ENCODE data around the gene CCDC150. TPM values are rescaled to one million over a fixed set of nuclear protein-coding genes. Genes with fewer than 3 reads are reported as not detected.

The CCDC150 gene
- total RNA-seq, 1 experiment from 2014 or later = 13.1 TPM

DNA sequence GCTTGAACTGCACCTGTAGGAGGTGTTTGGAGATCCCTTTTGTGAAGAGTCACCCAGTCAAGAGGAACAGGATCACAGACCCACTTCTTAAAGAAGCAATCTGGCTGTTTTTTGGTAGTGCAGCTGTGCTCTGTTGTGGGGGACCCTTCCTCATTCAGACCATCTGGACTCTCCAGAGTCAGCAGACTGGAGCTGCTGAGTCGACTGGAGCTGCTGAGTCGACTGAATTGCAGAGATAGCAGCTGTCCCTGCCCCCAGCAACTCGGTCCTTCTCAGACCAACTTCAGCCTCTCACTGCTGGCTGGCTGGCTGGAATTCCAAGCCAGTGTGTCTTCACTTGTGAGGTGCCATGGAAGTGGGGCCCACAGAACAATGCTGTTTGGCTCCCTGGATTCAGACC lies 103.2 kb downstream of the CCDC150 start:
- no peaks in the 10 kb centered on the region for H3F3A ChIP-seq (ENCODE audit: low read length, unreplicated experiment)
- H3K9me2 ChIP-seq (replicated peaks; ENCODE audit: low read length) = no peaks in the 10 kb centered on the region
- no peaks in the 10 kb centered on the region for H3K9me3 ChIP-seq (ENCODE audit: low read length)
- H3K79me2 ChIP-seq (ENCODE audit: low read length) = no peaks in the 10 kb centered on the region
- BruUV-seq (replicated peaks) = no TSS peak
- no peaks in the 10 kb centered on the region for H3K4me1 ChIP-seq (ENCODE audit: insufficient read depth, low read length)
- no peak overlapping the region for H3K4me3 ChIP-seq (ENCODE audit: low read length)
- H3K36me3 ChIP-seq (ENCODE audit: low read depth, low read length) = no peaks in the 10 kb centered on the region
- H4K20me1 ChIP-seq (ENCODE audit: low read length) = no peaks in the 10 kb centered on the region
- TF ChIP-seq, protein P1, sequence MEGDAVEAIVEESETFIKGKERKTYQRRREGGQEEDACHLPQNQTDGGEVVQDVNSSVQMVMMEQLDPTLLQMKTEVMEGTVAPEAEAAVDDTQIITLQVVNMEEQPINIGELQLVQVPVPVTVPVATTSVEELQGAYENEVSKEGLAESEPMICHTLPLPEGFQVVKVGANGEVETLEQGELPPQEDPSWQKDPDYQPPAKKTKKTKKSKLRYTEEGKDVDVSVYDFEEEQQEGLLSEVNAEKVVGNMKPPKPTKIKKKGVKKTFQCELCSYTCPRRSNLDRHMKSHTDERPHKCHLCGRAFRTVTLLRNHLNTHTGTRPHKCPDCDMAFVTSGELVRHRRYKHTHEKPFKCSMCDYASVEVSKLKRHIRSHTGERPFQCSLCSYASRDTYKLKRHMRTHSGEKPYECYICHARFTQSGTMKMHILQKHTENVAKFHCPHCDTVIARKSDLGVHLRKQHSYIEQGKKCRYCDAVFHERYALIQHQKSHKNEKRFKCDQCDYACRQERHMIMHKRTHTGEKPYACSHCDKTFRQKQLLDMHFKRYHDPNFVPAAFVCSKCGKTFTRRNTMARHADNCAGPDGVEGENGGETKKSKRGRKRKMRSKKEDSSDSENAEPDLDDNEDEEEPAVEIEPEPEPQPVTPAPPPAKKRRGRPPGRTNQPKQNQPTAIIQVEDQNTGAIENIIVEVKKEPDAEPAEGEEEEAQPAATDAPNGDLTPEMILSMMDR (conservative IDR thresholded peaks at IDR 0.05; ENCODE audit: low read depth, low read length) = no peak
- no peak for TF ChIP-seq EZH2phosphoT487 (IDR thresholded peaks at IDR 0.05; ENCODE audit: borderline replicate concordance, low read length)
- TF ChIP-seq EZH2 (IDR thresholded peaks at IDR 0.05; ENCODE audit: low read length, unreplicated experiment) = no peak
- POLR2A ChIA-PET (ENCODE audit: unreplicated experiment) = no interaction called here
- no peaks in the 10 kb centered on the region for H3K27me3 ChIP-seq (ENCODE audit: low read length)
- H3K9ac ChIP-seq (ENCODE audit: low read length) = no peak overlapping the region
- DNase-seq (no peak), ATAC-seq (no peak)
- H3K4me2 ChIP-seq (ENCODE audit: low read length) = no peak overlapping the region
- CTCF ChIA-PET = no interaction called here
- no peak overlapping the region for H3K27ac ChIP-seq (ENCODE audit: low read length)
- intact Hi-C loops (cut with micrococcal nuclease) = no loop called here
- H2AFZ ChIP-seq (ENCODE audit: low read length) = no peak overlapping the region

DNA sequence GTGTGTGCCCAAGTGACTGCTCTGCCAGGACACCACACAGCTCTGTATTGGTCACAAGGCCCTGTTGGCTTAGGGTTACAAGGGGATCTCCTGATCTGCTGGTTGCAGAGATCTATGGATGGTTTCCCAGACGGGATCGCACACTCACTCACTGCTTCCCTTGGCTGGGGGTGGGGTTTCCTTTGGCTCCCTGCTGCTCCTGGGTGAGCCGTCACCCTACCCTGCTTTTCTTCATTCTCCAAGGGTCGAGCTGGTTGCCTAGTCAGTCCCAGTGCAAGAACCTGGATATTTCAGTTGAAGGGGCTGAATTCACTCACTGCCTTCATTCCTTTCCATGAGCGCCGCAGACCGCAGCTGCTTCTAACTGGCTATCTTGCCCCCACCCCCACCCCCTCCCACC lies 103.7 kb downstream of the CCDC150 start:
- POLR2A ChIA-PET (ENCODE audit: unreplicated experiment) = no interaction called here
- H3K27ac ChIP-seq (ENCODE audit: low read length) = no peak overlapping the region
- no peak for TF ChIP-seq EZH2 (IDR thresholded peaks at IDR 0.05; ENCODE audit: low read length, unreplicated experiment)
- TF ChIP-seq, protein P1 (conservative IDR thresholded peaks at IDR 0.05; ENCODE audit: low read depth, low read length) = no peak
- TF ChIP-seq EZH2phosphoT487 (IDR thresholded peaks at IDR 0.05; ENCODE audit: borderline replicate concordance, low read length) = no peak
- ATAC-seq = no peak
- H3F3A ChIP-seq (ENCODE audit: low read length, unreplicated experiment) = no peaks in the 10 kb centered on the region
- H2AFZ ChIP-seq (ENCODE audit: low read length) = no peak overlapping the region
- intact Hi-C loops (cut with micrococcal nuclease) = no loop called here
- H3K4me2 ChIP-seq (ENCODE audit: low read length) = no peak overlapping the region
- DNase-seq = no peak
- BruUV-seq (replicated peaks) = no TSS peak
- CTCF ChIA-PET = no interaction called here
- H3K4me3 ChIP-seq (ENCODE audit: low read length) = no peak overlapping the region
- H3K79me2 ChIP-seq (ENCODE audit: low read length) = no peaks in the 10 kb centered on the region
- no peaks in the 10 kb centered on the region for H3K36me3 ChIP-seq (ENCODE audit: low read depth, low read length)
- H4K20me1 ChIP-seq (ENCODE audit: low read length) = no peaks in the 10 kb centered on the region
- no peak overlapping the region for H3K9ac ChIP-seq (ENCODE audit: low read length)
- no peaks in the 10 kb centered on the region for H3K9me2 ChIP-seq (replicated peaks; ENCODE audit: low read length)
- no peaks in the 10 kb centered on the region for H3K9me3 ChIP-seq (ENCODE audit: low read length)
- H3K27me3 ChIP-seq (ENCODE audit: low read length) = no peaks in the 10 kb centered on the region
- H3K4me1 ChIP-seq (ENCODE audit: insufficient read depth, low read length) = no peaks in the 10 kb centered on the region

DNA sequence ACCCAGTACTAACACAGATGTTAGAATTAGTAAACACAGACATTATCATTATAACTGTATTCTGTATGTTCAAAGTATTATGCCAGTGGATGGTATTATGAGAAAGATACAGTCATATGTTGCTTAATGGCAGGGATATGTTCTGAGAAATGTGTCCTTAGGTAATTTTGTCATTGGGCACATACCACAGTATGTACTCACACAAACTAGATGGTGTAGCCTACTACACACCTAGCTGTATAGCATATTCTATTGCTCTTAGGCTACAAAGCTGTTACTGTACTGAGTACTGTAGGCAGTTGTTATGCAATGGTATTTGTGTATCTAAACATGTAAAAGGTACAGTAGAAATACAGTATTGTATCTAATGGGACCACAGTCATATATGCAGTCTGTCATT lies 106.2 kb downstream of the CCDC150 start:
- no peaks in the 10 kb centered on the region for H3F3A ChIP-seq (ENCODE audit: low read length, unreplicated experiment)
- H3K4me1 ChIP-seq (ENCODE audit: insufficient read depth, low read length) = no peaks in the 10 kb centered on the region
- H3K9ac ChIP-seq (ENCODE audit: low read length) = no peak overlapping the region
- ChIA-PET CTCF (no interaction called here), POLR2A (ENCODE audit: unreplicated experiment) (no interaction called here)
- no peak overlapping the region for H3K4me3 ChIP-seq (ENCODE audit: low read length)
- H3K4me2 ChIP-seq (ENCODE audit: low read length) = no peak overlapping the region
- no peaks in the 10 kb centered on the region for H3K79me2 ChIP-seq (ENCODE audit: low read length)
- ATAC-seq = no peak
- no peak overlapping the region for H2AFZ ChIP-seq (ENCODE audit: low read length)
- no TSS peak for BruUV-seq (replicated peaks)
- no peak overlapping the region for H3K27ac ChIP-seq (ENCODE audit: low read length)
- DNase-seq = no peak
- H3K9me3 ChIP-seq (ENCODE audit: low read length) = no peaks in the 10 kb centered on the region
- no peak for TF ChIP-seq EZH2 (IDR thresholded peaks at IDR 0.05; ENCODE audit: low read length, unreplicated experiment)
- TF ChIP-seq, protein P1 (conservative IDR thresholded peaks at IDR 0.05; ENCODE audit: low read depth, low read length) = no peak
- no peak for TF ChIP-seq EZH2phosphoT487 (IDR thresholded peaks at IDR 0.05; ENCODE audit: borderline replicate concordance, low read length)
- intact Hi-C loops (cut with micrococcal nuclease) = no loop called here
- H3K9me2 ChIP-seq (replicated peaks; ENCODE audit: low read length) = no peaks in the 10 kb centered on the region
- no peaks in the 10 kb centered on the region for H4K20me1 ChIP-seq (ENCODE audit: low read length)
- no peaks in the 10 kb centered on the region for H3K36me3 ChIP-seq (ENCODE audit: low read depth, low read length)
- H3K27me3 ChIP-seq (ENCODE audit: low read length) = no peaks in the 10 kb centered on the region
